Epithelial cell of proximal tubule (primary cell): ENCODE results near the gene AP1G2. TPM values are rescaled to one million over a fixed set of nuclear protein-coding genes. Genes with fewer than 3 reads are reported as not detected.

Source experiments
- DNase-seq: peaks from one replicate; pipeline ENCODE4 v3.0.0-alpha.2; 2011; ENCODE audit warnings: low read depth
- H3K4me3 ChIP-seq: 2 replicates; pipeline ENCODE4 v1.5.1; 2011; ENCODE audit warnings: low read depth, mild to moderate bottlenecking, low read length
- total RNA-seq: library from RNA; depleted of rRNA; stranded (reverse); fragments of >200 nt; gene quantifications from 2 replicates; pipeline ENCODE4 v1.2.3, GENCODE V29; 2015
- TF ChIP-seq, protein P1 (sequence below): conservative IDR thresholded peaks from 2 replicates; pipeline ENCODE4 v1.5.1; 2012; ENCODE audit warnings: low read depth, mild to moderate bottlenecking, low read length

The AP1G2 gene
- total RNA-seq, 1 donor from 2014 or later: 89.9 TPM

DNA sequence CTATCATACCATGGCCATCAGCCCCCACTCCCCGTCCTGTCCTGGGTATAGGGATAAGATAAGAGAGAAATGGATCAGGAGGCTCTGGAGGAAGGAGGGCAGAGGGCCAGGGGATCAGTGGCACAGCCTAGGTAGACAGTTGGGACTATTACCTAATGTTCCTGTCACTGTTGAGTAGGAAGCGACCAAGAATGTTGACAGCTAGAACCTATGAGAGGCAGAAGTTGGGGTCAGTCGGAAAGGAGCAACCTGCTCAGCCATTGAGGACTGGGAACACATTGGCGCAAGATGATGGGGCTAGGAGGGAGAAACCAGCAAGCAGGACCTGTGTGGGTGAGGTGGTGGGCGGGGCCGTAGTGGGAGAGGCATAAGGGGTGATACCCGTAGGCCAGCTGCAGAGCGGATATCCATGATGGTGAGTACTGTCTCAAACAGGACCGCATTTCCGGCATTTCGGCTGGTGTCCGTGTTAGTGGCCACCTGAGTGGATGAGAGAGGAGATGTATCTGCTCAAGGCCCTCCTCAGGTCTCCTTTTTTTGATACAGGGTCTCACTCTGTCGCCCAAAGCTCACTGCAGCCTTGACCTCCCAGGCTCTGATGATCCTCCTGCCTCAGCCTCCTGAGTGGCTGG is 3.3 kb downstream of the AP1G2 start:
- TF ChIP-seq, protein P1, sequence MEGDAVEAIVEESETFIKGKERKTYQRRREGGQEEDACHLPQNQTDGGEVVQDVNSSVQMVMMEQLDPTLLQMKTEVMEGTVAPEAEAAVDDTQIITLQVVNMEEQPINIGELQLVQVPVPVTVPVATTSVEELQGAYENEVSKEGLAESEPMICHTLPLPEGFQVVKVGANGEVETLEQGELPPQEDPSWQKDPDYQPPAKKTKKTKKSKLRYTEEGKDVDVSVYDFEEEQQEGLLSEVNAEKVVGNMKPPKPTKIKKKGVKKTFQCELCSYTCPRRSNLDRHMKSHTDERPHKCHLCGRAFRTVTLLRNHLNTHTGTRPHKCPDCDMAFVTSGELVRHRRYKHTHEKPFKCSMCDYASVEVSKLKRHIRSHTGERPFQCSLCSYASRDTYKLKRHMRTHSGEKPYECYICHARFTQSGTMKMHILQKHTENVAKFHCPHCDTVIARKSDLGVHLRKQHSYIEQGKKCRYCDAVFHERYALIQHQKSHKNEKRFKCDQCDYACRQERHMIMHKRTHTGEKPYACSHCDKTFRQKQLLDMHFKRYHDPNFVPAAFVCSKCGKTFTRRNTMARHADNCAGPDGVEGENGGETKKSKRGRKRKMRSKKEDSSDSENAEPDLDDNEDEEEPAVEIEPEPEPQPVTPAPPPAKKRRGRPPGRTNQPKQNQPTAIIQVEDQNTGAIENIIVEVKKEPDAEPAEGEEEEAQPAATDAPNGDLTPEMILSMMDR: no peak
- H3K4me3 ChIP-seq: no peak overlapping the region
- no peak for DNase-seq

DNA sequence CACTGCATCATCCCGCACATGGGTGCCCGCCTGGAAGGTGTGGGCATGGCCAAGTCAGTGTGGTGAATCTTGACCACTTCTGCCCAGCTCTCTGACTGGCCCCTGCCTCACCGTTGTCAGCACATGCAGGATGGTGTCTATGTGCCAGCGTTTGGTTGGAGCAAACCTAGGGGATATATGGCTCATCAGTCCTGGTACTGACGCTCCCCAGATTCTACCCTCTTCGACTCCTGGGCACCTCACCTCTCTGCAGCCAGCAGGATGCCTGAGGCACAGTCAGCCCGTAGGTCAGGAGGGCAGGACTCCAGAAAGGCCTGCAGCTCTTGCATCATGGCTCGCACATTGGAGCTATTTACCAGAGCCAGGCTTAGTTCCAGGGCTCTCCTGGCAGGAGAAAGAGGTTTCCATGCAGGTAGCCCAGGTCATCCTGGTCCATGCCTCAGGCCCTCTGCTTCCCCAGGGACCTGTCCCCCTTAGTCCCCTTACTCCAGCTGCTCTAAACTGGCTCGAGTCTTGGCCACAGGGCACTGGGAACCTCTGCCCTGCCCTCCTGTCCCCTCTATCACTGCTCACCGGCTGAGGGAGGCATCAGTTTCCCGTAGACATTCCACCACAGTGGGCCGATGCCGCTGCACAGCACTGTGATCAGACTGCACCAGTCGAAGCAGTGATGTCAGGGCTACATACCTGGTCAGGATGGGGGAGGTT is 4.0 kb downstream of the AP1G2 start:
- TF ChIP-seq, protein P1: no peak
- H3K4me3 ChIP-seq: no peak overlapping the region
- DNase-seq: no peak

DNA sequence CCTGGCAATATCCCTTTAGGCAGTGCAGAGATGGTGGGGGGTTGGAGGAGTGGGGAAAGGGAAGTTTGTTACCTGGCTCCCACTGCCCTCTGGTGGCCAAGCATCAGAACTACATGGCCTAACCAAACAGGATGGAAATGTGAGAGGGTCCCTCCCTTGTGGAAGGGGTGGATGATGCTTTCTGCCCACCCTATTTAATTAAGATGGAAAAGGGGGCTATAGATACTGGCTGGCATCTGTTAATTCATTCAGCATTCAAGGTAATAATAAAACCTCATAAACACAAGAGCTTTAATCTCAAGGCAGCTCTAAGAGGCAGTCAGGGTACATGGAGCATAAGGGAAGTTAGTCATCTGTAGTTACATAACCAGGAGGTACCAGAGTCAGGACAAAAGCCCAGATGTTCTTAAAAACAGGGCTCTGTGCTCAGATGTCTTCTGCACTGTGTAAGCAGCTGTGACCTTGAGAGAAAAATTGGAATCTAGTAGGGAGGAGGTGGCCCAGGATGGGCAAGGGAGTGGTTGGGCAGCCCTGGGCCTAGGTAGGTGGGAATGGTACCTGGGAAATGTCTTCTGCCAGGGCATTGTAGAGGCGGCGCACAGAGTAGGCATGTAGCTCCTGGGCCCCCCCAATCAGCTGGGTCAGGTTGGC is 4.6 kb downstream of the AP1G2 start:
- TF ChIP-seq, protein P1: peak; percentile 96
- H3K4me3 ChIP-seq: no peak overlapping the region
- DNase-seq: no peak

GRCh38 chr14:23561873-23562821 is 5.4 kb downstream of the AP1G2 start:
- TF ChIP-seq, protein P1: no peak
- DNase-seq: no peak
- H3K4me3 ChIP-seq: no peak overlapping the region

- no peak for DNase-seq
- TF ChIP-seq, protein P1: no peak
- no peak overlapping the region for H3K4me3 ChIP-seq
These were observed 6.3 kb downstream of the AP1G2 start for GRCh38 chr14:23561259-23561658.

- no peak overlapping the region for H3K4me3 ChIP-seq
- TF ChIP-seq, protein P1: no peak
- DNase-seq: no peak
These were observed 7.6 kb downstream of the AP1G2 start for GRCh38 chr14:23559926-23560520.
